Neural cell (in vitro differentiated cells): Measurements from ENCODE around the gene PANX2.
A peak's percentile ranks its signal among the peaks of the same experiment; 100 is the strongest.

Experiments used
- EP300 ChIP-seq: fragments of 450-650 bp; conservative IDR thresholded peaks from 2 replicates; pipeline ENCODE4 v1.6.1; 2014; ENCODE audit warnings: antibody characterized with exemption, mild to moderate bottlenecking, moderate library complexity; ENCODE audit not compliant: poor library complexity, severe bottlenecking
- EZH2 ChIP-seq: fragments of 200-600, 300-800 bp; shearing (Covaris generic), sonication (generic); IDR thresholded peaks from 2 replicates; pipeline ENCODE4 v1.6.1; 2014; ENCODE audit warnings: antibody characterized with exemption, low read length, borderline replicate concordance, mild to moderate bottlenecking; ENCODE audit not compliant: insufficient read depth, poor library complexity, severe bottlenecking
- POLR2AphosphoS5 ChIP-seq: IDR thresholded peaks from 2 replicates; pipeline ENCODE4 v1.6.1; 2012
- RAD21 ChIP-seq: fragments of 450-650 bp; conservative IDR thresholded peaks from 2 replicates; pipeline ENCODE4 v1.6.1; 2014; ENCODE audit warnings: antibody characterized with exemption, mild to moderate bottlenecking, moderate library complexity
- TF ChIP-seq, protein P1 (sequence below): fragments of 450-650 bp; IDR thresholded peaks from 2 replicates; pipeline ENCODE4 v1.5.1; 2014; ENCODE audit warnings: antibody characterized with exemption, mild to moderate bottlenecking, moderate library complexity; ENCODE audit not compliant: poor library complexity, severe bottlenecking

- TF ChIP-seq, protein P1, sequence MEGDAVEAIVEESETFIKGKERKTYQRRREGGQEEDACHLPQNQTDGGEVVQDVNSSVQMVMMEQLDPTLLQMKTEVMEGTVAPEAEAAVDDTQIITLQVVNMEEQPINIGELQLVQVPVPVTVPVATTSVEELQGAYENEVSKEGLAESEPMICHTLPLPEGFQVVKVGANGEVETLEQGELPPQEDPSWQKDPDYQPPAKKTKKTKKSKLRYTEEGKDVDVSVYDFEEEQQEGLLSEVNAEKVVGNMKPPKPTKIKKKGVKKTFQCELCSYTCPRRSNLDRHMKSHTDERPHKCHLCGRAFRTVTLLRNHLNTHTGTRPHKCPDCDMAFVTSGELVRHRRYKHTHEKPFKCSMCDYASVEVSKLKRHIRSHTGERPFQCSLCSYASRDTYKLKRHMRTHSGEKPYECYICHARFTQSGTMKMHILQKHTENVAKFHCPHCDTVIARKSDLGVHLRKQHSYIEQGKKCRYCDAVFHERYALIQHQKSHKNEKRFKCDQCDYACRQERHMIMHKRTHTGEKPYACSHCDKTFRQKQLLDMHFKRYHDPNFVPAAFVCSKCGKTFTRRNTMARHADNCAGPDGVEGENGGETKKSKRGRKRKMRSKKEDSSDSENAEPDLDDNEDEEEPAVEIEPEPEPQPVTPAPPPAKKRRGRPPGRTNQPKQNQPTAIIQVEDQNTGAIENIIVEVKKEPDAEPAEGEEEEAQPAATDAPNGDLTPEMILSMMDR, result peak; percentile 83
- TF ChIP-seq RAD21, result peak; percentile 72
- TF ChIP-seq EP300, result no peak
- no peak for TF ChIP-seq EZH2
- TF ChIP-seq POLR2AphosphoS5, result no peak
Observed at GRCh38 chr22:50209893-50210292, 39.4 kb downstream of the PANX2 start.
